NOMO-1 (cell line): ENCODE data around the gene KRT5.
"Not testable (repeated sequence)": the region's sequence is repeated elsewhere in the genome, so short reads cannot be mapped to it uniquely, and the experiment has no call there.

Experiments used
- DNase-seq, 2 experiments: peaks; one replicate each; lab custom pipeline; 2025; ENCODE audit not compliant: unreplicated experiment in 2 of 2; lab: John Stamatoyannopoulos, UW

KRT5 gene

GRCh38 chr12:52497975-52498374, 22.2 kb downstream of the KRT5 start:
- no peak for DNase-seq

- no peak for DNase-seq
Observed at GRCh38 chr12:52496590-52497071, 23.6 kb downstream of the KRT5 start.

- DNase-seq: no peak
Observed at GRCh38 chr12:52496054-52496453, 24.1 kb downstream of the KRT5 start.

- DNase-seq: no peak
Observed at GRCh38 chr12:52495389-52495788, 24.8 kb downstream of the KRT5 start.

- DNase-seq: no peak
Observed at GRCh38 chr12:52494518-52494917, 25.7 kb downstream of the KRT5 start.

GRCh38 chr12:52494100-52494499, 26.1 kb downstream of the KRT5 start:
- no peak for DNase-seq

GRCh38 chr12:52493172-52493571, 27.0 kb downstream of the KRT5 start, which contains the start of gene KRT6A:
Gene KRT6A (minus strand): TSS chr12:52493257. CDS start chr12:52493188, 69 bp downstream.
- no peak for DNase-seq

GRCh38 chr12:52492405-52492804, 27.8 kb downstream of the KRT5 start:
- not testable (repeated sequence) for DNase-seq

- not testable (repeated sequence) for DNase-seq
Observed at GRCh38 chr12:52491495-52491894, 28.7 kb downstream of the KRT5 start.

GRCh38 chr12:52488736-52489135, 31.5 kb downstream of the KRT5 start:
- no peak for DNase-seq

- not testable (repeated sequence) for DNase-seq
Observed at GRCh38 chr12:52487744-52488443, 32.3 kb downstream of the KRT5 start.

- no peak for DNase-seq
Observed at GRCh38 chr12:52487211-52487610, 33.0 kb downstream of the KRT5 start.

GRCh38 chr12:52486166-52487105, 33.8 kb downstream of the KRT5 start:
- no peak for DNase-seq

- DNase-seq: no peak
Observed at GRCh38 chr12:52480073-52480472, 40.1 kb downstream of the KRT5 start.

GRCh38 chr12:52477651-52478050, 42.5 kb downstream of the KRT5 start:
- DNase-seq: no peak

- no peak for DNase-seq
Observed at GRCh38 chr12:52474212-52474611, 46.0 kb downstream of the KRT5 start.

GRCh38 chr12:52473768-52474167, 46.4 kb downstream of the KRT5 start, which contains the start of gene KRT6C:
Gene KRT6C (minus strand): TSS chr12:52473805. CDS start chr12:52473737, 68 bp downstream.
- no peak for DNase-seq

GRCh38 chr12:52469853-52470252, 50.3 kb downstream of the KRT5 start:
- no peak for DNase-seq

GRCh38 chr12:52464897-52465296, 55.3 kb downstream of the KRT5 start:
- no peak for DNase-seq
